ENCODE results near the gene ANO2.

Gene ANO2

DNA sequence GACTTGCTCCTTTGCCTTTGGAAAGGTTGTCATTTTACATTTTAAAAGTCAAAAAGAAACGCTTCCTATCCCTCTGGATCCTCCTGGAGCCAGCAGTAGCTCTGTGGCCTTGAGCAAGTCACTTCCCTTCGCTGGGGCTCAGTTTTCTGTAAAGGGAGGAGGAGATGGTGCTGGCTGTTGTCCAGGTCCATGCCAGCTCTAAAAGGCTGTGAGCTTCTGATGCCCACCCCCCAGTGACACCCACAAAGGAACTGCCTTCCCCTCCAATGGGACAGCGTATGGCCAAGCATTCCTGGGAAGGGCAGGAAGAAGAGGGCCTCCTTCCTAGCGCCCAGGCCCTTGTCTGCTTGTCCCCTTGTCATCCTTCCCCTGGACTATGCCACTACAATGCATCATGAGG, 431.7 kb downstream of the ANO2 start:
- no peaks in the 10 kb centered on the region for H3K36me3 ChIP-seq (replicated peaks; ENCODE audit: low read depth, low read length)
- no peak overlapping the region for H3K4me3 ChIP-seq (ENCODE audit: low read length)
- no peak overlapping the region for H3K9ac ChIP-seq (ENCODE audit: low read length)
- no peak overlapping the region for H3K4me2 ChIP-seq (ENCODE audit: low read length)
- H4K20me1 ChIP-seq (ENCODE audit: insufficient read depth, low read length), result no peaks in the 10 kb centered on the region
- H3K27ac ChIP-seq (ENCODE audit: low read length), result no peak overlapping the region
- no peak for TF ChIP-seq EZH2phosphoT487 (IDR thresholded peaks at IDR 0.05; ENCODE audit: low read depth)
- TF ChIP-seq, protein P1, sequence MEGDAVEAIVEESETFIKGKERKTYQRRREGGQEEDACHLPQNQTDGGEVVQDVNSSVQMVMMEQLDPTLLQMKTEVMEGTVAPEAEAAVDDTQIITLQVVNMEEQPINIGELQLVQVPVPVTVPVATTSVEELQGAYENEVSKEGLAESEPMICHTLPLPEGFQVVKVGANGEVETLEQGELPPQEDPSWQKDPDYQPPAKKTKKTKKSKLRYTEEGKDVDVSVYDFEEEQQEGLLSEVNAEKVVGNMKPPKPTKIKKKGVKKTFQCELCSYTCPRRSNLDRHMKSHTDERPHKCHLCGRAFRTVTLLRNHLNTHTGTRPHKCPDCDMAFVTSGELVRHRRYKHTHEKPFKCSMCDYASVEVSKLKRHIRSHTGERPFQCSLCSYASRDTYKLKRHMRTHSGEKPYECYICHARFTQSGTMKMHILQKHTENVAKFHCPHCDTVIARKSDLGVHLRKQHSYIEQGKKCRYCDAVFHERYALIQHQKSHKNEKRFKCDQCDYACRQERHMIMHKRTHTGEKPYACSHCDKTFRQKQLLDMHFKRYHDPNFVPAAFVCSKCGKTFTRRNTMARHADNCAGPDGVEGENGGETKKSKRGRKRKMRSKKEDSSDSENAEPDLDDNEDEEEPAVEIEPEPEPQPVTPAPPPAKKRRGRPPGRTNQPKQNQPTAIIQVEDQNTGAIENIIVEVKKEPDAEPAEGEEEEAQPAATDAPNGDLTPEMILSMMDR (IDR thresholded peaks at IDR 0.05; ENCODE audit: low read depth, low read length), result no peak
- peaks cover 22% of the 10 kb centered on the region for H3K27me3 ChIP-seq (ENCODE audit: low read depth, low read length)
- H2AFZ ChIP-seq (ENCODE audit: low read depth, low read length), result no peak overlapping the region
- no peaks in the 10 kb centered on the region for H3K9me3 ChIP-seq (ENCODE audit: insufficient read depth, low read length)
- no peaks in the 10 kb centered on the region for H3K4me1 ChIP-seq (ENCODE audit: low read length)
- H3K79me2 ChIP-seq (ENCODE audit: low read length), result no peaks in the 10 kb centered on the region
